HG03103 (cell line): ENCODE results near the gene CCNB3.
"Not testable (repeated sequence)": the region's sequence is repeated elsewhere in the genome, so short reads cannot be mapped to it uniquely, and the experiment has no call there.

Experiments
- ATAC-seq: cut with Tn5 transposase; IDR thresholded peaks from one replicate; pipeline ENCODE4 v1.9.1; 2021; ENCODE audit warnings: low read depth; ENCODE audit not compliant: unreplicated experiment

CCNB3 gene, protein sequence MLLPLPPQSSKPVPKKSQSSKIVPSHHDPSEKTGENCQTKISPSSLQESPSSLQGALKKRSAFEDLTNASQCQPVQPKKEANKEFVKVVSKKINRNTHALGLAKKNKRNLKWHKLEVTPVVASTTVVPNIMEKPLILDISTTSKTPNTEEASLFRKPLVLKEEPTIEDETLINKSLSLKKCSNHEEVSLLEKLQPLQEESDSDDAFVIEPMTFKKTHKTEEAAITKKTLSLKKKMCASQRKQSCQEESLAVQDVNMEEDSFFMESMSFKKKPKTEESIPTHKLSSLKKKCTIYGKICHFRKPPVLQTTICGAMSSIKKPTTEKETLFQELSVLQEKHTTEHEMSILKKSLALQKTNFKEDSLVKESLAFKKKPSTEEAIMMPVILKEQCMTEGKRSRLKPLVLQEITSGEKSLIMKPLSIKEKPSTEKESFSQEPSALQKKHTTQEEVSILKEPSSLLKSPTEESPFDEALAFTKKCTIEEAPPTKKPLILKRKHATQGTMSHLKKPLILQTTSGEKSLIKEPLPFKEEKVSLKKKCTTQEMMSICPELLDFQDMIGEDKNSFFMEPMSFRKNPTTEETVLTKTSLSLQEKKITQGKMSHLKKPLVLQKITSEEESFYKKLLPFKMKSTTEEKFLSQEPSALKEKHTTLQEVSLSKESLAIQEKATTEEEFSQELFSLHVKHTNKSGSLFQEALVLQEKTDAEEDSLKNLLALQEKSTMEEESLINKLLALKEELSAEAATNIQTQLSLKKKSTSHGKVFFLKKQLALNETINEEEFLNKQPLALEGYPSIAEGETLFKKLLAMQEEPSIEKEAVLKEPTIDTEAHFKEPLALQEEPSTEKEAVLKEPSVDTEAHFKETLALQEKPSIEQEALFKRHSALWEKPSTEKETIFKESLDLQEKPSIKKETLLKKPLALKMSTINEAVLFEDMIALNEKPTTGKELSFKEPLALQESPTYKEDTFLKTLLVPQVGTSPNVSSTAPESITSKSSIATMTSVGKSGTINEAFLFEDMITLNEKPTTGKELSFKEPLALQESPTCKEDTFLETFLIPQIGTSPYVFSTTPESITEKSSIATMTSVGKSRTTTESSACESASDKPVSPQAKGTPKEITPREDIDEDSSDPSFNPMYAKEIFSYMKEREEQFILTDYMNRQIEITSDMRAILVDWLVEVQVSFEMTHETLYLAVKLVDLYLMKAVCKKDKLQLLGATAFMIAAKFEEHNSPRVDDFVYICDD (N-terminal part only)

DNA sequence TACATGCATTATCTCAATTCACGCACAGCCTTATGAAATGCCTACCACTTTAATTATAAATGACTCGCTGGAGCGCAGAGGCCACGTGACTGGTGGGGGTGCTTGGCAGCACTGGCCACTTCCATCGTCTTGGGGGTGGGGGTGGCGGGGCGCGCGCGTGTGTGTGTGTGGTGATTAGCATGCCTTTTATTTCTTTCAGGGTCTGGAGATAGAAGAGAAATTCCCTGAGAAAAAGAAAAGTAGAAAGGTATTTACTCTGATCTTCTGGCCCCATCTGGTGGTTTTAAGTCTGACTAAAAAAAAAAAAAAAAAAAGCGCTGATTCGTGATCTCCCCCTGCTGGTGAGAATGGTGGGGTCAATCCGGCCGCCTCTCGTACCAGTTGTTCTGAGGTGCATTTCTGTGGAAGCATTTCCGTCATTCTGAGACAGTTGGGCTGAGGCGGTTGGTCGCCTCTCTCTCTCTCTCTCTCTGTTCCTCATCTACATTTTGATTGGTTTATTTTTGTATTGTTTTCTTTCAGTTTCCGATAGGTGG lies at the start of gene CCNB3:
CCNB3 (plus strand) TSS at position 402 of the 536 bp plus-strand sequence. CDS start 80,399 bp downstream, outside the sequence.
- peak; percentile 91 for ATAC-seq

DNA sequence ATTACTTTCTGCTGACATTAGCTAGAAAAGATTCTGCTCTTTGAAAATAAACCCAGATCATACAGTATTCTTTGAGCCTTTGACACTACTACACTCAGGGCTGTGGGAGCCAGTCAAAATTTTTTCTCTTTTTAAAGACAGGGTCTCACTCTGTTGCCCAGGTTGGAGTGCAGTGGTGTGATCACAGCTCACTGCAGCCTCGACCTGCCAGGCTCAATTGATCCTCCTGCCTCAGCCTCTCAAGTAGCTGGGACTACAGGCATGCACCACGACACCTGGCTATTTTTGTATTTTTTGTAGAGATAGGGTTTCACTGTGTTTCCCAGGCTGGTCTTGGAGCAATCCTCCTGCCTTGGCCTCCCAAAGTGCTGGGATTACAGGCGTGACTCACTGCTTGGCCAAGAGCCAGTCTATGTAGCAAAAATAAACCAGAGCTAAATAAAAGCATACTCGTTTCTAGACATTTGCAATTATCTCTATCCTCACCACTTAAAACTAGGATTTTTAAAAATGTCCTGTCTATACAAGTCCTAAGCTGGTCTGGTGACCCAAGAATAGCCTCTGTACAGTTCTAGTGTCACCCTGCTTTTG lies 46.9 kb upstream of the CCNB3 start:
- ATAC-seq = no peak

DNA sequence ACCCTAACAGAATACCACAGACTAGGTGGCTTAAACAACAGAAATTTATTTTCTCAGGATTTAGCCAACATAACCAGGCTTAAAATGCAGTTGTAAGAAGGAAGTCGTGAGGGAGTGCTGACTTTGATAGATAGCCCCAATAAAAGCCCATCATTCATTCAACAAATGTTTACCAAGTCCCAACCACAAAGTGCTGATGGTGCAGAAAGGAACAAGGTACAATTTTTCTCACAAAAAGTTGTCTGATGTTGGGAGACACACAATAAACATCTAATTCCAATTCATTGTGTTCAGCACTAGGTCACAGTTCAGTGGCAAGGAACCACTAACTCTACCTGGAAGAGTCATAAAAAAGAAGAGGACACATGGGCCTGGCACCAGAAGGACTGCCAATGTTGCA lies 46.0 kb upstream of the CCNB3 start:
- no peak for ATAC-seq

DNA sequence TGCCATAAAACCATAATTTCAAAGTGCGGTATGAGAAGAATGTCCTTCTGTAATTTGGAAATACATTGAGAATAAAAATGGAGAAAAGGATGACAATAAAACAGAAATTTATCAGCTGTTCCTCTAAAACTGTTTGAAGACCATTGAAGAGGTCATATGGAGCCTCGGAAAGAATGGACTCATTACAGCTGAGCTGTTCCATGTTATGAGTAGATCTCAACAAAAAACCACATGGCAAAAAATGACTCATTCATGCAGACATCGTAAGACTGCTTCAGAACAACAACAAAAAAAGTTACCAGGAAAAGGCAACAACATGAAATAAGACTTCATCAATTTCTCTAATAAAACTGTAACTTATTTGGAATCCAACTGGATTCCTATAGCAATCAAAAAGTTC lies 43.4 kb upstream of the CCNB3 start:
- no peak for ATAC-seq

DNA sequence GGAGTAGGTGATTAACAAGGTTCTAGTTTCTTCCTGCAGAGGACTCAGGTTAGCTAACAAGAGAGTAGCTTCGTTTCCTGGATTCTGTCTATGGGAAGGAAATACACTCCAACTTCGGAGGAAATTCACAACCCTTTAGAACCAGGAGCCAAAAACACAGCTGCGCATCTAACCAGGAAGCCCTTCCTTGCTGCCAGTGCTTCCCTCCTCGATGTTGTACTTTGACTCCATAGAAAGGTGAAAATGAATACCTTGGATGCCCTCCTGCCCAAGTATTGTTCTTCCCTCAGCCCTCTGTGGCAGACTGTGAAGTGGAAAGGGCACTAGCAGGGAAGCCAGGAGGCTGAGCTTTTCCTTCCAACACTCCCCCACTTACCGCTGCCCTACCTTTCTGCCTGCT lies 38.8 kb upstream of the CCNB3 start:
- no peak for ATAC-seq

DNA sequence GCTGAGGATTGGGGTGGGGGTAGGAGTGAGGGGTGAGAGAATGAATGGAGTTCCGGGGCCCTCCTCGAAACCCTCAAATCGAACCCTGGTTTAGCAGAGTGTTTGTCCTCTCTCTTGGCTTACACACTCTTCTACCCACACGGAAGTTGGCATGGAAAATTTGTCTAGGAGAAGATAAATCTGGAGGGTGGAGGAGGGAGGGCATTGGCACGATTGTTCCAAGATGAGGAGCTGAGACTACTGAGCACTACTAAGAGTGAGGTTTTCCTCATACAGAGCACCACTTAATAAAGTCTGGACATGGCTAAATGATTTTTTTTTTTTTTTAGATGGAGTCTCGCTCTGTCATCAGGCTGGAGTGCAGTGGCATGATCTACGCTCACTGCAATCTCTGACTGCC lies 37.2 kb upstream of the CCNB3 start:
- ATAC-seq = no peak

DNA sequence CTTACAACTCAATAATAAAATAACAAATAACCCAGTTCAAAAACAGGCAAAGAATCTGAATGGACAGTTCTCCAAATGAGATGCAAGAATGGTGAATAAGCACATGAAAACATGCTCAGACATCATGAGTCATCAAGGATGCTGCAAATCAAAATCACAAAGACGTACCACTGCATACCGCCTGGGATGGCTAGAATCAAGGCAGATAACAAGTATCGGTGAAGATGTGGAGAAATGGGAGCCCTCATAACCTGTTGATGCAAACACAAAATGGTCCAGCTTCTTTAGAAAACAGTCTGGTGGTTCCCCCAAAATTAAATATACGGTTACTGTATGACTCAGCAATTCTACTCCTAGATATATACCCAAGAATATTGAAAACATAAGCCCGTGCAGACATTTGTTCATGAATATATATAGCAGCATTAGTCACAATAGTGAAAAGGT lies 36.3 kb upstream of the CCNB3 start:
- no peak for ATAC-seq

DNA sequence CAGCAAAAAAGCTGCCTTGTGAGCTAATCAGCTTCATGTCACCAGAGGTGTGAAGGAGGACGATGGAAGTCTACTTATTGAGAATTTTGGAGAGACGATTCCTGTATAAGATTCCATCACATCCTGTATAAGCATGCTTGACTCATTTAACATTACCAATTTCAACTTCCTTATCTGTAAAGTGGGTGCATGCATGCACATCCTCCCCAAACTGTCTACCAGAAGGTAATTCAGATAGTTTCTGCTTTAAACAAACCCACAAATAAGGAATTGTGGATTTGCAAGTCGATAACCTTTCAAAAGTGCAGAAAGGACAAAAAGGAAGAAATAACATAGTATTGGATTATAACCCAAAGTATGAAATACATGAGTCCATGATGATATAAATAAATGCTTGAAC lies 34.8 kb upstream of the CCNB3 start:
- ATAC-seq = no peak

DNA sequence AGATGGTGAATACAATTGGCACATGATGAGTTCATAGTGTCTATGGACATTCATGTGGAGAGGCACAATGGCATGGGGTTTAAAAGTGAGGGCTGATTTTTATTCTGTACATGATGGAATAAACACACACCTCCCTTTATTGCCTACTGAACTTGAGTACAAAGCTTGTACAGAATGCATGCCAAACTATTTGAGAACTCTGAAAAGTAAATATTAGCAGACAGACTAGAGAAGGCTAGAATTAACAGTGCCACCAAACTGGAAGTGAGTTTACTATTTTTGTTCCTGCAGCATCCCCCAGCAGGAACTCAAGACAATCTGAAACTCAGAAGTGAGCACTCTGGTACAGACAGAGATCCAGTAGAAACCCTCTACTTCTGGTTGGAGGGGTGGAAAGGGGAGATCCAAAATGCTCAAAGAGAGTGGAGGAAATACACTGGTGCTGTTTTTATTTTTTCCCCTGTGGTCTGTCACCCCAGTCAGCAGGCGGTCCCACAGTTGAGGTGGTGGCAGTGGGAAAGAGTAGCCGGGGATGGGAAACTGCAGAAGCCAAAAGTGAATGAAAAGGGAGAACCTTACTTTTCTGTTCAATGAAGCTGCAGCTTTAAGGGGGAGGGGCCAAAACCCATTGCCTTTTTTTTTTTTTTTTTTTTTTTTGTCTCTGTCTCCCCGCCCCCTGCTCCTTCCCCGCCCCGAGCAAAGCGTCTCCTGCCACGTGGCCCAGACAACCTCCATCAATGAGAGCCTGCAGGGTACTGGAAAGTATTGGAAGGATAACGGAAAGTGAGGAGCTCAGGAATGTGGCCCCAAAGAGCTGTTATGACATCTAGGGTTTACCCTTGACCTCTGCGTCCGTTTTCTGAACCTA lies 24.3 kb upstream of the CCNB3 start:
- no peak for ATAC-seq

DNA sequence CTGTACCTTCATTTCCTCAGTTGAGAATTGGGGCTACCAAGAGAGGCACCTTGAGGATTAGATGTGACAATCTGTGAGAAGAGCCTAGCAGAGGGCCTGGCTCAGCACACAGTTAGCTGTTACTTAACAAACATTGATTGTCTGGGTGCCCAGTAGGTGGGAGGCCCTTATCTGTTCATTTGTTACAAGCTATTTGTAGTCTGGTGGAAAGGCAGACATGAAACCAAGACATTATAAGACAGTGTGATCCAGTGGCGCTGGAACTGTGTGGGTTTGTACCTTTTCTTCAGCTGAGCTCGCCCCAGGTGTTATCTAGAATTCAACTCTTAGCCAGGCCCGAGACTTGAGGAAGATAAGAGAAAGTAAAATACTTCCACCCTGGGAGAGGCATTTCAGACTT lies 20.7 kb upstream of the CCNB3 start:
- ATAC-seq = no peak

DNA sequence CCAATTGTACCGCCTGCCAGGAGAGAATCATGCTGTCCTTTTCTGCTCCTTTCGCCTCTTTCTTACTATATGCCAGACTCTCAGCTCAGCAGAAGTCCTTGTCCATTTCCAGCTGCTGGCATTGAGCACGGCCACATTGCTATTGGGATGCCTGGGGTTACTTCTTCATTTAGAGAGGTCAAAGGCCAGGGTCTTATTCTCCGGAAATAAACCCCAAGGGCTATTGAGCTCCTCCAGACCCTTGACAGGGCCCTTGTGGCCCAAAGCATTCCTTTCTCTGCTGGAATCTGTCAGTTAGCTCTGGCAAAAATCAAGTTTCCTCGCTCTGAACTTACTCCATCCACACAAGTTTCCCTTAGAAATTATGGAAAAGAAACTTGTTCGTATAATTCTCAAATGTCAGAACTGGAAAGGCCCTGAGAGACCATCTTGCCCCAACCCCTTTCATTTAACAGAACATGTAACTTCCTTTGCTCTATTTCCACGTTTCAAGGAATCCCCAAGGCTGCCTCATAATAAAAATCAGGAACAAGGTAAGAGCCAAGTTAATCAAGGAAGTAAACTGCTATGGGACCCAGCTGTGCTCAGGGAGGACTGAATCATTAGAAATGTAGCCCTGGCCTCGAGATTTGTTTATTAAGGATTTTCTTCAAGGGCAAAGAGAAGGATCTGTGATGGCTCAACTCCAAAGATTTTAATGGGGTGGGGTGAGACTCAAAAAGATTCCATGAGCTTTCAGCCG lies 15.5 kb upstream of the CCNB3 start:
- no peak for ATAC-seq

DNA sequence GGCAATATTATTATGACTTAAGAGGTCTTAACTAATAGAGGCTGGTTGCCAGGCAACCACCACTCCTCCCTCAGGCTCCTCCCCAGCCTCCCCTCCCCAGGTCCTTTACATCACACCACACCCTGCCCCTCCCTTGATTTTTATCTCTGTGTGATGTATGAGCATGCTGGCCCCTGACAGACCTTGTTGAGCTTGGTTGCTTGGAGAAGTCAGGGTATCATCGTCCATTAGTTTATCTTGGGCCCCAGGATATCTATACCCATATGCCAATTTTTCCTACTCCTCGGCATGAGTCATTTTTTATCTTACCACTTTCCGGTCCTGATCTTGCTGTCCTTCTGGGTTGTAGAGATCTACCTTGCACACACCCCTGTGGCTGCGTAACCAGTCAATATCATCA lies 6.2 kb upstream of the CCNB3 start:
- no peak for ATAC-seq

DNA sequence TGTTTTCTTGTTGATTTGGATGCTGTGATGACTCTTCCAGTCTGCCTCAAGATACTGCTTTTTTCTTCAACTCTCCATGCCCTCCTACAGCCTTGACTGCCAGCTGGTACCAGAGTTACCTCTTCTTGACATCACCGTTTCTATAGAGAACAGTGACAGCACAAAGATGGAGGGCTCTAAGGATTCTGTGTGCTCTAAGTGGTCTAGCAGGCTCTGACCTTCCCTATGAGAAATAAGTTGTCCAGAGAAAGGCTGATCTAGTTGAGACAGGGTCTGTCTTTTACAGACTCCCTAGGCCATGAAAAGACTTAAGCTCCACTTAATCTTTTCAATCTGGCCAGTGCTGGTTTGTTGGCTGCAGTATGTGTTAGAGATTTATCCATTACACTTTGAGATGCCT lies 3.7 kb upstream of the CCNB3 start, which contains the start of gene AKAP4:
AKAP4 (minus strand) TSS at position 101 of the 400 bp plus-strand sequence. CDS start 118 bp downstream, outside the sequence.
- ATAC-seq = no peak

DNA sequence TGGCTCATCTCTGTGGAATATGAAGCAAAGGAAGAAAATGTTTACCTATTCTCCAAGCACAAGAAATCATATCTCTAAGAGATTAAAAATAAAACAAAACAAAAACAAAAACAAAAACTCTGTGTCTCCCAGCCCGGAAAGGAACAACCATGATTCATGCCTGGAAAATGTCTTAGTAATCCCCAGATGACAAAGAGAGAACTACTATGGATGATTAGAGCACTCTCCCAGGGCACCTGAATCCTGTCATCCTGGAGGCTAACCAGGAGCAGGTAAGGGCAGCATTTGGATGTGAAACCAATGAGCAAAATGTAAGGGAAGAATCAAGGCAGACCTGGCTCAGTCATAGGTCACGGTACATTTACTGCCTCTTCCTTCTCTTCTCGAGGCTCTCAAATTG lies 2.0 kb upstream of the CCNB3 start:
- no peak for ATAC-seq

DNA sequence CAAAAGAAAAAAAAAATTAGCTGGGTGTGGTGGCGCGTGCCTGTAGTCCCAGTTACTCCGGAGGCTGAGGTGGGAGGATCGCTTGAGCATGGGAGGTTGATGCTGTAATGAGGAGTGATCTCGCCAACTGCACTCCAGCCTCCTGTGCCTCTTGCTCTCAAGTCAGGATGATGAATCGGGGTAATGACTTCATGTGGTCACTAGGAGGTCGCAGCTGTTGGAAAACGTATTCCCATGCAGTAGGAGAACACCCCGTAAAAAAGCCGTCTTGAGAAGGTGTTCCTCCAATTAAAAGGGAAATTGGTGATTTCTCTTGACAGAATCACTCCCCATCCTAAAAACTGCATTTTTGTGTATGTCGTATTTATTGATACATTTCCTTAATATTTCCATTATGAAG lies 2.2 kb downstream of the CCNB3 start:
- ATAC-seq = no peak

DNA sequence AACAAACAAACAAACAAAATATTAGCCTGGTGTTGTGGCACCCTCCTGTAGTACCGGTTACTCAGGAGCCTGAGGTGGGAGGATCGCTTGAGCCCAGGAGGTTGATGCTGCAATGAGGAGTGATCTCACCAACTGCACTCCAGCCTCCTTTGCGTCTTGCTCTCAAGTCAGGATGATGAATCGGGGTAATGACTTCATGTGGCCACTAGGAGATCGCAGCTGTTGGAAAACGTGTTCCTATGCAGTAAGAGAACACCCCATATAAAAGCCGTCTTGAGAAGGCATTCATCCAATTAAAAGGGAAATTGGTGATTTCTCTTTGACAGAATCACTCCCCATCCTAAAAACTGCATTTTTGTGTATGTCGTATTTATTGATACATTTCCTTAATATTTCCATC lies 6.9 kb downstream of the CCNB3 start:
- no peak for ATAC-seq

DNA sequence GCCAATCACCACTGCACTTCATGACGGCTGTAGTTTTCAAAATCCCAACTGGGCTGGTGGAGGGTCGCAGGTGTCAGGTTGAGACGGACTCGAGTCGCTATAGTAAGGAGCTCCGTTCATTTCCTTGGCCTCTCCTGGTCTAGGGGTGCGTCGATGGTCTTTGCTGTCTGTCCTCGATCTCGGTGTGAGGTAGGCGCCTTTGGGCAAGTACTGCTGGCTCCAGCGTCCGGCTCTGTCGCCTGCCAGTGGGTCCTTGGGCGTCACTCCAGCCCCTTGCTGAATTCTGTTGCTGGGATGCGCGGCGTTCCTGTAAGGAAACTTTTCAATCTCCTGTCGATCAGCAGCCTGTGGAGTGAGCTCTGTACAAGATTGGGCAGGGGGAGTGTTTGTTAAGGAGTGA lies 76.7 kb downstream of the CCNB3 start:
- ATAC-seq = no peak

DNA sequence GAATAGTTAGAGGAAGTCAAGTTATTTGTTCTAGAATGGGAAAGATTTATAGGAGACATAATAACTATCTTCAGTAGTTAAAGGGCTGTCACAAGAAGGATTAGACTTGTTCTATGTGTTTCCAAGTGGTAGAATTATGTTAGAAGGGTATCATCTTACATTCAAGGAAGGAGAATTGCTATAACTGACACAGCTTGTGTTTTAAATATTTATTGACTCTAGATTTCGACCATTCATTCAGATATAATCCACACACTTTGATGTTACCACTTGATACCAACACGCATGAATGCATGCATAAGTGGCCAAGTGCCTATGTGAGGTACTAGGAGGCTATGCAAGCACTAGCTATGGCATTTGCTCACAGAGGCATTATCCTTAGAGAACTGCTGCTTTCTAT lies 122.7 kb downstream of the CCNB3 start:
- no peak for ATAC-seq

DNA sequence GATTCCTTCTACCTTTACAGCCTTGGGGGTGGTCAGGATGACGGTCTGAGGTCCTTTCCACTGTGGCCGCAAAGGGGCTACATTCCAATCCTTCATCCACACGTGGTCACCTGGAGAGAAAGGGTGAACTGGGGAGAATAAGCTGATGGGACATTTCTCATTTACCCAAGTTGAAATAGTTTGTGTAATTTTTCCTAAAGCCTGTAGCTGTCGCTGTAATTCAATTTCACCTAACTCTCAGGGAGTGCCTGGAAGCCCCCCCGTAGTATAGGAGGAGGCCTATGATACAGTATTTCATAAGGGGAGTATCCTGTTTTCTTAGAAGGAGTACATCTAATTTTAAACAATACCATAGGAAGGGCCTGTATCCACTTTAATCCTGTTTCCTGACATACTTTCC lies 128.1 kb downstream of the CCNB3 start:
- ATAC-seq = not testable (repeated sequence)
